ENCODE data around the gene PARP11.

DNA sequence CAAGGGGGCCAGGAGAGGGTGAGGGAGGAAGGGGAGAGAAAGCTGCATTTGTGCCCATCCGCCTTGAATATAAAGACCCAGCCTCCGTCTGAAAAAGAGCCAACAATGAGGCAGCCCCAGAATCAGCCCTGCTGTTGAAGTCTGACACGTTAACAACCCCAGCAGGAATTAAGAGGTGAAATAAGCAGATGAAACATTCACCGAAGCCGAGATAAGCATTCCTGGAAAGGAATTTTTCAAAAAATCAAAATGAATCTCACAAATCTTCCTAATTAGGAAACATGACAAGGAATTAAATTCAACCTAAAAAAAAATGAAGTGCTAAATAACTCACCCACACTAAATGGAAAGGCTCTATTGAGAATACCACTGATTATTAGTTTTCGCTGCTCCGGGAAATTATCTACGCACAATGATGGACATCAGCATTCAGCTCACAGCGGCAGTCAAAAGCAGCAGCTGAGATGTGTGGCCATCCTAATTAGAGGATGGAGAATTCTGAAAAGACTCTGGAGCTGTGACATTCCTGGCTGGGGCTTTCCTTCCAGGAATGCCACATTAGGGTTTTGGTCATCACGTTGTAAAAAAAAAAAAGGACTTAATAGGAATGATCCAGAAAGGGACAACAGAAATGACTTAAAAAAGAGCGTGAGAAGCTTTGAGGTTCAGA, 8.2 kb upstream of the PARP11 start:
- TF ChIP-seq, protein P1, sequence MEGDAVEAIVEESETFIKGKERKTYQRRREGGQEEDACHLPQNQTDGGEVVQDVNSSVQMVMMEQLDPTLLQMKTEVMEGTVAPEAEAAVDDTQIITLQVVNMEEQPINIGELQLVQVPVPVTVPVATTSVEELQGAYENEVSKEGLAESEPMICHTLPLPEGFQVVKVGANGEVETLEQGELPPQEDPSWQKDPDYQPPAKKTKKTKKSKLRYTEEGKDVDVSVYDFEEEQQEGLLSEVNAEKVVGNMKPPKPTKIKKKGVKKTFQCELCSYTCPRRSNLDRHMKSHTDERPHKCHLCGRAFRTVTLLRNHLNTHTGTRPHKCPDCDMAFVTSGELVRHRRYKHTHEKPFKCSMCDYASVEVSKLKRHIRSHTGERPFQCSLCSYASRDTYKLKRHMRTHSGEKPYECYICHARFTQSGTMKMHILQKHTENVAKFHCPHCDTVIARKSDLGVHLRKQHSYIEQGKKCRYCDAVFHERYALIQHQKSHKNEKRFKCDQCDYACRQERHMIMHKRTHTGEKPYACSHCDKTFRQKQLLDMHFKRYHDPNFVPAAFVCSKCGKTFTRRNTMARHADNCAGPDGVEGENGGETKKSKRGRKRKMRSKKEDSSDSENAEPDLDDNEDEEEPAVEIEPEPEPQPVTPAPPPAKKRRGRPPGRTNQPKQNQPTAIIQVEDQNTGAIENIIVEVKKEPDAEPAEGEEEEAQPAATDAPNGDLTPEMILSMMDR (IDR thresholded peaks at IDR 0.05), result no peak
- no peak for TF ChIP-seq POLR2A (IDR thresholded peaks at IDR 0.05)

All from esophagus squamous epithelium (tissue), 4 donors.